Stomach (tissue), 4 donors: ENCODE measurements around the gene CACNA2D3.

Experiments
- POLR2AphosphoS5 ChIP-seq, 3 donors: sonication (generic); formaldehyde crosslinking; IDR thresholded peaks; one replicate each; pipeline ENCODE4 v1.6.1; 2016; ENCODE audit warnings: antibody characterized with exemption in 3 of 3
- TF ChIP-seq, protein P1 (sequence below), 7 experiments: fragments of 450-650 bp in 4 of 7; fragments of 200-600 bp in 3 of 7; sonication (generic) in 3 of 7; IDR thresholded peaks; one replicate each; pipeline ENCODE4 v1.5.1; 2016 to 2019; ENCODE audit warnings: antibody characterized with exemption in 7 of 7, control low read depth in 2 of 7, mild to moderate bottlenecking in 1 of 7

DNA sequence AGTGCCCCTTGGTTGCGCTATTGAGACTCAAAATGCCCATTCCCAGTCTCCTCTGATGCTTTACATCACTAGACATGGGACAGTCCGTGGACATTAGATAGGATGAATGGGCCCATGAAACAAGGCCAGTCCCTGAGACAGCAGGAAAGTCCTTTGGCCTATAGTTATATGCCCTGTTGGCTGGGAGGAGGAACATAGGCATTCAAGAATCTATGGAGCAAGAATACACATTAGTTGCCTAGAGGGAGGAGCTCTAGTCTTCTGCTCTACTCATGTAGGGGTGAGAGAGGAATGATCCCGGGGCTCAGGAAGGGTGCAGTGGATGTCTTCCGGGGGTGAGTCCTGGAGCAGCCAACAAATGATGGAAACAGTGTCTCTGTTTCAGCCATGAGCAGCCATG lies 863.5 kb downstream of the CACNA2D3 start:
- no peak for TF ChIP-seq POLR2AphosphoS5 (IDR thresholded peaks at IDR 0.05)
- TF ChIP-seq, protein P1, sequence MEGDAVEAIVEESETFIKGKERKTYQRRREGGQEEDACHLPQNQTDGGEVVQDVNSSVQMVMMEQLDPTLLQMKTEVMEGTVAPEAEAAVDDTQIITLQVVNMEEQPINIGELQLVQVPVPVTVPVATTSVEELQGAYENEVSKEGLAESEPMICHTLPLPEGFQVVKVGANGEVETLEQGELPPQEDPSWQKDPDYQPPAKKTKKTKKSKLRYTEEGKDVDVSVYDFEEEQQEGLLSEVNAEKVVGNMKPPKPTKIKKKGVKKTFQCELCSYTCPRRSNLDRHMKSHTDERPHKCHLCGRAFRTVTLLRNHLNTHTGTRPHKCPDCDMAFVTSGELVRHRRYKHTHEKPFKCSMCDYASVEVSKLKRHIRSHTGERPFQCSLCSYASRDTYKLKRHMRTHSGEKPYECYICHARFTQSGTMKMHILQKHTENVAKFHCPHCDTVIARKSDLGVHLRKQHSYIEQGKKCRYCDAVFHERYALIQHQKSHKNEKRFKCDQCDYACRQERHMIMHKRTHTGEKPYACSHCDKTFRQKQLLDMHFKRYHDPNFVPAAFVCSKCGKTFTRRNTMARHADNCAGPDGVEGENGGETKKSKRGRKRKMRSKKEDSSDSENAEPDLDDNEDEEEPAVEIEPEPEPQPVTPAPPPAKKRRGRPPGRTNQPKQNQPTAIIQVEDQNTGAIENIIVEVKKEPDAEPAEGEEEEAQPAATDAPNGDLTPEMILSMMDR (IDR thresholded peaks at IDR 0.05) = no peak
